ENCODE measurements around the gene ITGA6.

ITGA6 gene

GRCh38 chr2:172415865-172416183 is 11.6 kb upstream of the ITGA6 start:
- TF ChIP-seq SPI1 (IDR thresholded peaks at IDR 0.05; ENCODE audit: low read depth, low read length), result no peak
- no peak for TF ChIP-seq POLR2AphosphoS5 (IDR thresholded peaks at IDR 0.05; ENCODE audit: low read depth, low read length)
- TF ChIP-seq POU2F2 (IDR thresholded peaks at IDR 0.05; ENCODE audit: low read depth, low read length), result no peak
- TF ChIP-seq POLR2A (IDR thresholded peaks at IDR 0.05; ENCODE audit: low read depth, low read length), result no peak
- no peak for TF ChIP-seq TAF1 (IDR thresholded peaks at IDR 0.05; ENCODE audit: low read depth, low read length)
- no peak for TF ChIP-seq PAX5 (IDR thresholded peaks at IDR 0.05; ENCODE audit: insufficient read depth, low read length, severe bottlenecking)
- FAIRE-seq, result no peak

GRCh38 chr2:172416447-172417058 is 10.8 kb upstream of the ITGA6 start:
- no peak for DNase-seq (ENCODE audit: insufficient read length, low spot score)
- no peak for FAIRE-seq
- TF ChIP-seq POU2F2 (IDR thresholded peaks at IDR 0.05; ENCODE audit: low read depth, low read length) (no peak), POLR2AphosphoS5 (IDR thresholded peaks at IDR 0.05; ENCODE audit: low read depth, low read length) (no peak), POLR2A (IDR thresholded peaks at IDR 0.05; ENCODE audit: low read depth, low read length) (no peak), PAX5 (IDR thresholded peaks at IDR 0.05; ENCODE audit: insufficient read depth, low read length, severe bottlenecking) (no peak), TAF1 (IDR thresholded peaks at IDR 0.05; ENCODE audit: low read depth, low read length) (no peak), SPI1 (IDR thresholded peaks at IDR 0.05; ENCODE audit: low read depth, low read length) (no peak)

More at GRCh38 chr2:172415865-172416183, 11.6 kb upstream of the ITGA6 start:
- DNase-seq (ENCODE audit: insufficient read length, low spot score), result no peak

- TF ChIP-seq POU2F2 (IDR thresholded peaks at IDR 0.05; ENCODE audit: low read depth, low read length) (no peak), POLR2AphosphoS5 (IDR thresholded peaks at IDR 0.05; ENCODE audit: low read depth, low read length) (no peak), PAX5 (IDR thresholded peaks at IDR 0.05; ENCODE audit: insufficient read depth, low read length, severe bottlenecking) (no peak), POLR2A (IDR thresholded peaks at IDR 0.05; ENCODE audit: low read depth, low read length) (no peak), SPI1 (IDR thresholded peaks at IDR 0.05; ENCODE audit: low read depth, low read length) (no peak), TAF1 (IDR thresholded peaks at IDR 0.05; ENCODE audit: low read depth, low read length) (no peak)
- no peak for DNase-seq (ENCODE audit: insufficient read length, low spot score)
- FAIRE-seq, result no peak
Measured at GRCh38 chr2:172420216-172420615, 7.2 kb upstream of the ITGA6 start.

GRCh38 chr2:172423160-172423559 is 4.2 kb upstream of the ITGA6 start:
- FAIRE-seq, result no peak
- no peak for TF ChIP-seq POU2F2 (IDR thresholded peaks at IDR 0.05; ENCODE audit: low read depth, low read length)
- no peak for TF ChIP-seq POLR2A (IDR thresholded peaks at IDR 0.05; ENCODE audit: low read depth, low read length)
- TF ChIP-seq POLR2AphosphoS5 (IDR thresholded peaks at IDR 0.05; ENCODE audit: low read depth, low read length), result no peak
- no peak for TF ChIP-seq TAF1 (IDR thresholded peaks at IDR 0.05; ENCODE audit: low read depth, low read length)
- TF ChIP-seq SPI1 (IDR thresholded peaks at IDR 0.05; ENCODE audit: low read depth, low read length), result no peak
- TF ChIP-seq PAX5 (IDR thresholded peaks at IDR 0.05; ENCODE audit: insufficient read depth, low read length, severe bottlenecking), result no peak
- no peak for DNase-seq (ENCODE audit: insufficient read length, low spot score)

- TF ChIP-seq PAX5 (IDR thresholded peaks at IDR 0.05; ENCODE audit: insufficient read depth, low read length, severe bottlenecking) (no peak), TAF1 (IDR thresholded peaks at IDR 0.05; ENCODE audit: low read depth, low read length) (no peak), SPI1 (IDR thresholded peaks at IDR 0.05; ENCODE audit: low read depth, low read length) (no peak), POLR2AphosphoS5 (IDR thresholded peaks at IDR 0.05; ENCODE audit: low read depth, low read length) (no peak), POU2F2 (IDR thresholded peaks at IDR 0.05; ENCODE audit: low read depth, low read length) (no peak), POLR2A (IDR thresholded peaks at IDR 0.05; ENCODE audit: low read depth, low read length) (no peak)
- DNase-seq (ENCODE audit: insufficient read length, low spot score) (no peak), FAIRE-seq (no peak)
Measured at GRCh38 chr2:172425336-172425735, 2.0 kb upstream of the ITGA6 start.

- DNase-seq (ENCODE audit: insufficient read length, low spot score) (no peak), FAIRE-seq (no peak)
- TF ChIP-seq POLR2A (IDR thresholded peaks at IDR 0.05; ENCODE audit: low read depth, low read length), result no peak
- no peak for TF ChIP-seq SPI1 (IDR thresholded peaks at IDR 0.05; ENCODE audit: low read depth, low read length)
- no peak for TF ChIP-seq TAF1 (IDR thresholded peaks at IDR 0.05; ENCODE audit: low read depth, low read length)
- no peak for TF ChIP-seq POLR2AphosphoS5 (IDR thresholded peaks at IDR 0.05; ENCODE audit: low read depth, low read length)
- no peak for TF ChIP-seq PAX5 (IDR thresholded peaks at IDR 0.05; ENCODE audit: insufficient read depth, low read length, severe bottlenecking)
- no peak for TF ChIP-seq POU2F2 (IDR thresholded peaks at IDR 0.05; ENCODE audit: low read depth, low read length)
Measured at GRCh38 chr2:172426635-172427255, 641 bp upstream of the ITGA6 start.

- DNase-seq (ENCODE audit: insufficient read length, low spot score), result peak; percentile 19
- FAIRE-seq, result no peak
- TF ChIP-seq POU2F2 (IDR thresholded peaks at IDR 0.05; ENCODE audit: low read depth, low read length) (no peak), PAX5 (IDR thresholded peaks at IDR 0.05; ENCODE audit: insufficient read depth, low read length, severe bottlenecking) (no peak), SPI1 (IDR thresholded peaks at IDR 0.05; ENCODE audit: low read depth, low read length) (no peak), POLR2A (IDR thresholded peaks at IDR 0.05; ENCODE audit: low read depth, low read length) (no peak), TAF1 (IDR thresholded peaks at IDR 0.05; ENCODE audit: low read depth, low read length) (no peak), POLR2AphosphoS5 (IDR thresholded peaks at IDR 0.05; ENCODE audit: low read depth, low read length) (no peak)
Measured at GRCh38 chr2:172427990-172428831, 825 bp downstream of the ITGA6 start.

- FAIRE-seq, result no peak
- TF ChIP-seq TAF1 (IDR thresholded peaks at IDR 0.05; ENCODE audit: low read depth, low read length) (no peak), SPI1 (IDR thresholded peaks at IDR 0.05; ENCODE audit: low read depth, low read length) (no peak), POLR2A (IDR thresholded peaks at IDR 0.05; ENCODE audit: low read depth, low read length) (no peak), PAX5 (IDR thresholded peaks at IDR 0.05; ENCODE audit: insufficient read depth, low read length, severe bottlenecking) (no peak), POLR2AphosphoS5 (IDR thresholded peaks at IDR 0.05; ENCODE audit: low read depth, low read length) (no peak), POU2F2 (IDR thresholded peaks at IDR 0.05; ENCODE audit: low read depth, low read length) (no peak)
- DNase-seq (ENCODE audit: insufficient read length, low spot score), result no peak
Measured at GRCh38 chr2:172428832-172429210, 1.4 kb downstream of the ITGA6 start.
